CD4-positive, CD25-positive, alpha-beta regulatory T cell (primary cell): ENCODE measurements around the gene PPP1R15B. TPM values are rescaled to one million over a fixed set of nuclear protein-coding genes. Genes with fewer than 3 reads are reported as not detected.

Source experiments
- ATAC-seq, 2 donors: fragments of 150-1000 bp; cut with Tn5 transposase; one replicate each; pipeline ENCODE4 v1.10.0; 2021; ENCODE audit warnings: low read depth in 2 of 2, moderate number of reproducible peaks in 2 of 2, moderate library complexity in 1 of 2
- DNase-seq, 3 donors: peaks; one replicate each; pipeline versions ENCODE4 v3.0.0 to v3.0.0-alpha.2; 2012 to 2022; ENCODE audit warnings: mixed read lengths in 1 of 3
- H3K27ac ChIP-seq: one replicate; pipeline ENCODE4 v1.7.0; 2013; ENCODE audit warnings: mild to moderate bottlenecking, low read length; ENCODE audit not compliant: insufficient read depth, poor library complexity, severe bottlenecking
- H3K27me3 ChIP-seq: one replicate; pipeline ENCODE4 v1.7.0; 2013; ENCODE audit warnings: low read length; ENCODE audit not compliant: control insufficient read depth, insufficient read depth
- H3K36me3 ChIP-seq: one replicate; pipeline ENCODE4 v1.7.0; 2013; ENCODE audit warnings: mild to moderate bottlenecking, low read length, moderate library complexity; ENCODE audit not compliant: control insufficient read depth, insufficient read depth
- H3K4me1 ChIP-seq: 2 replicates; pipeline ENCODE4 v1.7.0; 2013; ENCODE audit warnings: mild to moderate bottlenecking, low read length; ENCODE audit not compliant: insufficient read depth, control insufficient read depth, poor library complexity, severe bottlenecking
- H3K4me3 ChIP-seq: one replicate; pipeline ENCODE4 v1.7.0; 2013; ENCODE audit warnings: low read depth, mild to moderate bottlenecking, low read length, moderate library complexity
- H3K9me3 ChIP-seq, 2 experiments: 1 replicate in 1 of 2; 2 replicates in 1 of 2; pipeline ENCODE4 v1.7.0; 2013; ENCODE audit warnings: low read length in 2 of 2, mild to moderate bottlenecking in 1 of 2, moderate library complexity in 1 of 2; ENCODE audit not compliant: control insufficient read depth in 2 of 2
- H3K27ac Mint-ChIP-seq, 3 donors: one replicate each; pipeline ENCODE4 v1.8.0; 2020 to 2022; ENCODE audit warnings: mild to moderate bottlenecking in 3 of 3, mixed read lengths in 3 of 3, moderate library complexity in 2 of 3
- H3K27me3 Mint-ChIP-seq: one replicate; pipeline ENCODE4 v1.8.0; 2022; ENCODE audit warnings: mild to moderate bottlenecking, mixed read lengths
- H3K36me3 Mint-ChIP-seq: one replicate; pipeline ENCODE4 v1.8.0; 2020; ENCODE audit warnings: mixed read lengths
- H3K4me1 Mint-ChIP-seq, 4 donors: one replicate each; pipeline ENCODE4 v1.8.0; 2020 to 2022; ENCODE audit warnings: mixed read lengths in 4 of 4, mild to moderate bottlenecking in 1 of 4
- H3K4me3 Mint-ChIP-seq, 4 donors: one replicate each; pipeline ENCODE4 v1.8.0; 2020 to 2022; ENCODE audit warnings: mild to moderate bottlenecking in 4 of 4, mixed read lengths in 4 of 4, moderate library complexity in 3 of 4
- H3K9me3 Mint-ChIP-seq, 7 donors: one replicate each; pipeline ENCODE4 v1.8.0; 2020 to 2022; ENCODE audit warnings: mixed read lengths in 7 of 7, mild to moderate bottlenecking in 3 of 7, moderate library complexity in 2 of 7
- polyA plus RNA-seq, 4 donors: library from polyadenylated mRNA; unstranded; fragments of 300-500 nt; fragmentation: Illumina TruSeq; gene quantifications; one replicate each; pipeline ENCODE4 v1.2.3, GENCODE V29; 2021
- total RNA-seq: library from RNA; stranded (reverse); gene quantifications from one replicate; pipeline ENCODE4 v1.2.3, GENCODE V29; 2022

The PPP1R15B gene
- total and polyA plus RNA-seq, 5 donors from 2014 or later = 13.2 to 239 (median 22.1) TPM

GRCh38 chr1:204376919-204377799 lies 34.5 kb downstream of the PPP1R15B start:
- peaks cover 14% of the 10 kb centered on the region for H3K4me1 ChIP-seq
- no peak overlapping the region for H3K4me3 ChIP-seq
- Mint-ChIP-seq H3K9me3 (no peaks in the 10 kb centered on the region), H3K27me3 (peaks cover 26% of the 10 kb centered on the region), H3K27ac (no peak overlapping the region), H3K4me3 (peak overlapping the region; percentile 34 to 76 (median 70)), H3K4me1 (peaks cover 0 to 12% (median 5%) of the 10 kb centered on the region in 4 donors), H3K36me3 (no peaks in the 10 kb centered on the region)
- H3K27ac ChIP-seq = no peak overlapping the region
- DNase-seq (no peak), ATAC-seq (no peak)
- H3K9me3 ChIP-seq = no peaks in the 10 kb centered on the region
- no peaks in the 10 kb centered on the region for H3K36me3 ChIP-seq
- peaks cover 40% of the 10 kb centered on the region for H3K27me3 ChIP-seq

DNA sequence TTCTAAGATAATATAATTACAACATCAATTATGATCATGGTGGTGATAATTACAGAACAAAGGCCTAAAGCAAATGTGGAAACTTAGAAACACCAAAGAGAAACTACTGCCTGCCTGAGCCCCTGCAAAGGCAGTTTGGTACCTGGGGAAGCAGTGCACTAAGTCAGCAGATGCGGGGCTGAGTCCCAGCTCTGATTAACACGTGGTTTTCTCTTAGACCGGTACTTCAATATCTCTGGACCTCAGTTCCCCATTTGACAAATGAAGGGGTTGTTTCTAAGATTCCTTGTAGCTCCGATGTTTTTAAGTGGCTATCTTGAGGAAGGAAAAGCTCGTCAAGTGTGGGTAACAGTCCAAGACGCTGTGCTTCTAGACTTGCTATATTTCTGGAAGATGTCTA lies 35.2 kb downstream of the PPP1R15B start:
- peaks cover 13% of the 10 kb centered on the region for H3K4me1 ChIP-seq
- H3K36me3 ChIP-seq = no peaks in the 10 kb centered on the region
- Mint-ChIP-seq H3K27me3 (peaks cover 26% of the 10 kb centered on the region), H3K4me1 (peaks cover 0 to 12% (median 4%) of the 10 kb centered on the region in 4 donors), H3K36me3 (no peaks in the 10 kb centered on the region), H3K9me3 (no peaks in the 10 kb centered on the region), H3K4me3 (peak overlapping the region in 3 of 4 donors; percentile 34 to 72 (median 39)), H3K27ac (no peak overlapping the region)
- no peak overlapping the region for H3K27ac ChIP-seq
- DNase-seq (no peak), ATAC-seq (no peak)
- H3K4me3 ChIP-seq = no peak overlapping the region
- peaks cover 42% of the 10 kb centered on the region for H3K27me3 ChIP-seq
- H3K9me3 ChIP-seq = no peaks in the 10 kb centered on the region

DNA sequence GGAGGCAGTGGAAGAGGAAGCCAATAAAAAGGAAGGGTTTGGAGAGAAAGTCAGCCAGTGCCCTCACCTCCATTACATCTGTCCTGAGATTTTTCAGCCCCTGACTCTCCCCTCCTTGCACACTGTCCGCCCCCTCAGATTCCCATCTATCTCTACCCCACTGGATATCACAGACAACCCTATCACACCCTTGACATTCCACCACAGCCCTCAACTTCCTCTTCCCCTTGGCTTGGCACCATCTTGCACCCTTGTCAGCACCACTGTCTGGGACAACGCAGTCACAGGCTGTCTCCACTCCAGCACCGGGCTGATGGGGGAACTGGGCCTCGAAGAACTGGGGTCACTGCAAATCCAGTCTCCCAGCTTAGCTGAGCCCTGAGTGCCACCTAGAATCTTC lies 37.7 kb downstream of the PPP1R15B start:
- no peak overlapping the region for H3K4me3 Mint-ChIP-seq
- H3K9me3 Mint-ChIP-seq = no peaks in the 10 kb centered on the region
- H3K27ac Mint-ChIP-seq = no peak overlapping the region
- H3K36me3 ChIP-seq = no peaks in the 10 kb centered on the region
- ATAC-seq (no peak), DNase-seq (no peak)
- no peaks in the 10 kb centered on the region for H3K9me3 ChIP-seq
- peaks cover 27% of the 10 kb centered on the region for H3K27me3 ChIP-seq
- peaks cover 13% of the 10 kb centered on the region for H3K4me1 ChIP-seq
- H3K27ac ChIP-seq = no peak overlapping the region
- H3K36me3 Mint-ChIP-seq = no peaks in the 10 kb centered on the region
- H3K27me3 Mint-ChIP-seq = peaks cover 7% of the 10 kb centered on the region
- no peak overlapping the region for H3K4me3 ChIP-seq
- peaks cover 0 to 12% (median 5%) of the 10 kb centered on the region in 4 donors for H3K4me1 Mint-ChIP-seq

- Mint-ChIP-seq H3K27ac (peak overlapping the region in 1 of 3 donors; percentile 67), H3K27me3 (no peaks in the 10 kb centered on the region)
Measured at GRCh38 chr1:204370176-204370575, 41.4 kb downstream of the PPP1R15B start.

GRCh38 chr1:204368996-204369726 lies 42.5 kb downstream of the PPP1R15B start:
- DNase-seq (no peak), ATAC-seq (no peak)
- H3K27ac Mint-ChIP-seq = no peak overlapping the region
- H3K4me1 Mint-ChIP-seq = peaks cover 0 to 3% (median 0%) of the 10 kb centered on the region in 4 donors
- no peaks in the 10 kb centered on the region for H3K36me3 Mint-ChIP-seq
- Histone ChIP-seq H3K27ac (no peak overlapping the region), H3K9me3 (no peaks in the 10 kb centered on the region), H3K4me1 (no peaks in the 10 kb centered on the region), H3K36me3 (no peaks in the 10 kb centered on the region), H3K27me3 (peaks cover 2% of the 10 kb centered on the region), H3K4me3 (no peak overlapping the region)
- no peaks in the 10 kb centered on the region for H3K27me3 Mint-ChIP-seq
- H3K4me3 Mint-ChIP-seq = peak overlapping the region in 1 of 4 donors; percentile 16
- H3K9me3 Mint-ChIP-seq = peaks cover 0 to 2% (median 0%) of the 10 kb centered on the region in 7 donors

More at GRCh38 chr1:204370176-204370575, 41.4 kb downstream of the PPP1R15B start:
- Histone ChIP-seq H3K27me3 (peaks cover 5% of the 10 kb centered on the region), H3K36me3 (no peaks in the 10 kb centered on the region), H3K27ac (no peak overlapping the region), H3K4me1 (no peaks in the 10 kb centered on the region), H3K9me3 (no peaks in the 10 kb centered on the region), H3K4me3 (no peak overlapping the region)
- Mint-ChIP-seq H3K9me3 (peaks cover 0 to 2% (median 0%) of the 10 kb centered on the region in 7 donors), H3K4me1 (peaks cover 0 to 3% (median 0%) of the 10 kb centered on the region in 4 donors), H3K36me3 (no peaks in the 10 kb centered on the region), H3K4me3 (no peak overlapping the region)
- ATAC-seq (no peak), DNase-seq (no peak)

- H3K9me3 Mint-ChIP-seq = peaks cover 0 to 2% (median 0%) of the 10 kb centered on the region in 7 donors
- ATAC-seq = no peak
- no peak overlapping the region for H3K4me3 ChIP-seq
- peaks cover 2% of the 10 kb centered on the region for H3K27me3 ChIP-seq
- no peak overlapping the region for H3K4me3 Mint-ChIP-seq
- H3K27ac ChIP-seq = no peak overlapping the region
- H3K36me3 ChIP-seq = no peaks in the 10 kb centered on the region
- no peaks in the 10 kb centered on the region for H3K9me3 ChIP-seq
- no peak for DNase-seq
- no peaks in the 10 kb centered on the region for H3K27me3 Mint-ChIP-seq
- no peaks in the 10 kb centered on the region for H3K36me3 Mint-ChIP-seq
- peaks cover 5 to 7% (median 5%) of the 10 kb centered on the region in 4 donors for H3K4me1 Mint-ChIP-seq
- peak overlapping the region in 1 of 3 donors; percentile 69 for H3K27ac Mint-ChIP-seq
- peaks cover 6% of the 10 kb centered on the region for H3K4me1 ChIP-seq
Measured at GRCh38 chr1:204367956-204368355, 43.7 kb downstream of the PPP1R15B start.

GRCh38 chr1:204367193-204367858 lies 44.3 kb downstream of the PPP1R15B start:
- H3K4me3 ChIP-seq = no peak overlapping the region
- peaks cover 2% of the 10 kb centered on the region for H3K27me3 ChIP-seq
- no peak for DNase-seq
- H3K9me3 ChIP-seq = no peaks in the 10 kb centered on the region
- H3K27me3 Mint-ChIP-seq = no peaks in the 10 kb centered on the region
- no peak for ATAC-seq
- no peak overlapping the region for H3K4me3 Mint-ChIP-seq
- peaks cover 0 to 2% (median 0%) of the 10 kb centered on the region in 7 donors for H3K9me3 Mint-ChIP-seq
- peak overlapping the region in 2 of 3 donors; percentile 27 to 69 for H3K27ac Mint-ChIP-seq
- peaks cover 7% of the 10 kb centered on the region for H3K4me1 ChIP-seq
- no peaks in the 10 kb centered on the region for H3K36me3 ChIP-seq
- peaks cover 5 to 7% (median 5%) of the 10 kb centered on the region in 4 donors for H3K4me1 Mint-ChIP-seq
- H3K36me3 Mint-ChIP-seq = no peaks in the 10 kb centered on the region
- no peak overlapping the region for H3K27ac ChIP-seq
